ENCODE measurements around the gene TMEM209.
"Not testable (repeated sequence)": the region's sequence is repeated elsewhere in the genome, so short reads cannot be mapped to it uniquely, and the experiment has no call there.

Gene TMEM209

GRCh38 chr7:130141884-130142653 lies 63.1 kb downstream of the TMEM209 start:
- no peak for DNase-seq

GRCh38 chr7:130141161-130141883 lies 63.9 kb downstream of the TMEM209 start:
- no peak for DNase-seq

- DNase-seq, result no peak
Observed at GRCh38 chr7:130140551-130141160, 64.5 kb downstream of the TMEM209 start.

- no peak for DNase-seq
Observed at GRCh38 chr7:130139193-130139960, 65.8 kb downstream of the TMEM209 start.

- no peak for DNase-seq
Observed at GRCh38 chr7:130137207-130137606, 68.0 kb downstream of the TMEM209 start.

GRCh38 chr7:130136579-130137167 lies 68.5 kb downstream of the TMEM209 start:
- DNase-seq, result no peak

GRCh38 chr7:130135208-130136205 lies 69.7 kb downstream of the TMEM209 start:
- DNase-seq, result no peak

- no peak for DNase-seq
Observed at GRCh38 chr7:130134726-130135125, 70.5 kb downstream of the TMEM209 start.

GRCh38 chr7:130134106-130134636 lies 71.0 kb downstream of the TMEM209 start:
- DNase-seq, result no peak

- no peak for DNase-seq
Observed at GRCh38 chr7:130133029-130133782, 72.0 kb downstream of the TMEM209 start.

- no peak for DNase-seq
Observed at GRCh38 chr7:130131964-130132875, 73.0 kb downstream of the TMEM209 start.

GRCh38 chr7:130131191-130131834 lies 73.9 kb downstream of the TMEM209 start:
- no peak for DNase-seq

- no peak for DNase-seq
Observed at GRCh38 chr7:130129011-130129411, 76.2 kb downstream of the TMEM209 start.

- no peak for DNase-seq
Observed at GRCh38 chr7:130127821-130128317, 77.3 kb downstream of the TMEM209 start.

GRCh38 chr7:130127404-130127803 lies 77.8 kb downstream of the TMEM209 start:
- no peak for DNase-seq

GRCh38 chr7:130126840-130127239 lies 78.4 kb downstream of the TMEM209 start:
- DNase-seq, result not testable (repeated sequence)

GRCh38 chr7:130124711-130125110 lies 80.5 kb downstream of the TMEM209 start:
- DNase-seq, result no peak

- DNase-seq, result no peak
Observed at GRCh38 chr7:130123501-130123900, 81.7 kb downstream of the TMEM209 start.

All from 8988T (cell line).